Fibroblast of mammary gland (primary cell): ENCODE data around the gene CCDC181.

Experiments used
- DNase-seq: peaks from one replicate; pipeline ENCODE4 v3.0.0-alpha.2; 2010; ENCODE audit warnings: low read depth
- H3K4me3 ChIP-seq: 2 replicates; pipeline ENCODE4 v1.5.1; 2011; ENCODE audit warnings: low read depth, mild to moderate bottlenecking, low read length, moderate library complexity; ENCODE audit not compliant: control insufficient read depth
- CTCF ChIP-seq: conservative IDR thresholded peaks from 2 replicates; pipeline ENCODE4 v1.5.1; 2011; ENCODE audit warnings: low read depth, low read length, inconsistent platforms; ENCODE audit not compliant: control insufficient read depth, insufficient read depth

The CCDC181 gene

GRCh38 chr1:169381162-169381561, 46.1 kb downstream of the CCDC181 start:
- no peak for DNase-seq
- H3K4me3 ChIP-seq: no peak overlapping the region
- TF ChIP-seq CTCF: no peak

GRCh38 chr1:169371404-169371803, 55.9 kb downstream of the CCDC181 start:
- H3K4me3 ChIP-seq: no peak overlapping the region
- DNase-seq: no peak
- no peak for TF ChIP-seq CTCF

- TF ChIP-seq CTCF: no peak
- DNase-seq: peak; percentile 15
- peak overlapping the region; percentile 69 for H3K4me3 ChIP-seq
Measured at GRCh38 chr1:169368406-169368769, 58.9 kb downstream of the CCDC181 start.

- H3K4me3 ChIP-seq: peak within 1 kb of the TSS; percentile 69
- no peak for TF ChIP-seq CTCF
- peak; percentile 96 for DNase-seq
Measured at GRCh38 chr1:169367686-169368405, 59.4 kb downstream of the CCDC181 start, which contains the start of the genes BLZF1 and NME7. Gene BLZF1 (plus strand): TSS chr1:169368195. CDS start chr1:169369523, 1,328 bp downstream. Gene NME7 (minus strand): TSS chr1:169367797. CDS start chr1:169367710, 87 bp downstream.

- peak overlapping the region; percentile 69 for H3K4me3 ChIP-seq
- TF ChIP-seq CTCF: no peak
- no peak for DNase-seq
Measured at GRCh38 chr1:169367096-169367685, 60.1 kb downstream of the CCDC181 start.

GRCh38 chr1:169364948-169365347, 62.3 kb downstream of the CCDC181 start:
- no peak overlapping the region for H3K4me3 ChIP-seq
- TF ChIP-seq CTCF: no peak
- no peak for DNase-seq
